ENCODE results near the gene EDN2. TPM values are rescaled to one million over a fixed set of nuclear protein-coding genes. Genes with fewer than 3 reads are reported as not detected.

EDN2 gene
- total and polyA plus RNA-seq, 9 donors, result 0.18 to 1.8 (median 0.29) TPM; not detected in 4

DNA sequence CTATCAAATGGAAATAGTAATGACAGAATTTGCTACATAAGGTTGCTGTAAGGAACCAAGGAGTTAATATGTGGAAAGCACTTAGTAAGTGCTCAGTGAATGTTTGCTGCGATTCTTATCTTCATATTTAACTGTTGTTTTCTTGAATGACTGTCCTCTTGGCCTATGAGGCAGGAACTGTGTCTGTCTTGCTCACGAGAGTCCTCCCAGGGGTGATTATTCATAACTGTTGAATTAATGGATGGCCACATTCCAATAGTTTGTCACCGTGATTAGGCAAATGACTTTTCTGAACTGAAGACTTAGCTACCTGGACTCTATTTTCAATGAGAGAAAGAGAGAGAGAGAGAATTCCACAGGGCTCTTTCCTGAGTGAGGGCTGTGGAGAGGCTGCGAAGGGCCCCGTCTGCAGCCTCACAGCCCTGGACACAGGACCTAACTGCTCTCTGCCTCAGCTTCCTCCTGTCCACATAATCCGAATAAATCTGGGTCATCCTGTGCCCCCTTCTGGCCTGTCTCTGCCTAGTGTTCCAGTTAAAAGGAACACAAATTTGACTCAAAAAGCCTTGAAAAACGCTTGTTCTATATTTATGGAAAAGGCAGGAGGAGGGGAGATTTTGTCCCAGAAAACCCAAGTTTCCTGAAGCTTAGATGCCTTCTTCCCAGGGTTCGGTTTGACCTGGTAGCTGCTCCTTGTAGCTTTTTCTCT is 8.5 kb downstream of the EDN2 start:
- no peaks in the 10 kb centered on the region for H3K9me3 ChIP-seq (replicated peaks; ENCODE audit: control insufficient read depth, low read depth, low read length)
- peaks cover 6% of the 10 kb centered on the region for H3K27me3 ChIP-seq (ENCODE audit: control insufficient read depth, insufficient read depth, low read length)
- WGBS (ENCODE audit: insufficient coverage), result 50% methylated on average over 5 of the region's 8 CpGs
- no peak overlapping the region for H3K4me3 ChIP-seq (ENCODE audit: low read length)
- peaks cover 66% of the 10 kb centered on the region for H3K4me1 ChIP-seq (ENCODE audit: control insufficient read depth, insufficient read depth, low read length)
- H3K36me3 ChIP-seq (ENCODE audit: control insufficient read depth, insufficient read depth, low read length), result no peaks in the 10 kb centered on the region
- H3K27ac ChIP-seq (ENCODE audit: low read length), result peak overlapping the region; percentile 90
- DNase-seq, result no peak

DNA sequence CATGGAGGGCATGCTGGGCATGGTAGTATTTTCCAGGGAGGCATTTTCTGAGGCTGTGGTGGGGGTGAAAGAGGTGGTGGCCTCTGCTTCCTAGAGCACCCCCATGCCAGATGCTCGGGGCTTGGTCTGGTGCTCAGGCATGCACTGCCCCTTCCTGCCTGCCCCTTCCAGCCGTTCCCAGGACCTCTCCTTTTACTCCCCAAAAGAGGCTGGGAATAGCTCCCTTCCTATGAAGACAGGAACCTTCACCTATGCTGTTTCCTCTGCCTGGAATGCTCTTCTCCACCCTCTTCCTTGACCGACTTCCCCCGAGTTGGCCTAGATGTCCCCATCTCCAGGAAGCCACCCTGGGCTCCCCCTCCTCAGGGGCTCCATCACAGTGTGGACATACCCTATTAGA is 9.1 kb downstream of the EDN2 start:
- 62% methylated on average over 2 of the region's 4 CpGs for WGBS (ENCODE audit: insufficient coverage)
- Histone ChIP-seq H3K9me3 (replicated peaks; ENCODE audit: control insufficient read depth, low read depth, low read length) (no peaks in the 10 kb centered on the region), H3K4me1 (ENCODE audit: control insufficient read depth, insufficient read depth, low read length) (peaks cover 66% of the 10 kb centered on the region), H3K27ac (ENCODE audit: low read length) (peak overlapping the region; percentile 90), H3K4me3 (ENCODE audit: low read length) (no peak overlapping the region), H3K27me3 (ENCODE audit: control insufficient read depth, insufficient read depth, low read length) (peaks cover 5% of the 10 kb centered on the region), H3K36me3 (ENCODE audit: control insufficient read depth, insufficient read depth, low read length) (no peaks in the 10 kb centered on the region)
- no peak for DNase-seq

DNA sequence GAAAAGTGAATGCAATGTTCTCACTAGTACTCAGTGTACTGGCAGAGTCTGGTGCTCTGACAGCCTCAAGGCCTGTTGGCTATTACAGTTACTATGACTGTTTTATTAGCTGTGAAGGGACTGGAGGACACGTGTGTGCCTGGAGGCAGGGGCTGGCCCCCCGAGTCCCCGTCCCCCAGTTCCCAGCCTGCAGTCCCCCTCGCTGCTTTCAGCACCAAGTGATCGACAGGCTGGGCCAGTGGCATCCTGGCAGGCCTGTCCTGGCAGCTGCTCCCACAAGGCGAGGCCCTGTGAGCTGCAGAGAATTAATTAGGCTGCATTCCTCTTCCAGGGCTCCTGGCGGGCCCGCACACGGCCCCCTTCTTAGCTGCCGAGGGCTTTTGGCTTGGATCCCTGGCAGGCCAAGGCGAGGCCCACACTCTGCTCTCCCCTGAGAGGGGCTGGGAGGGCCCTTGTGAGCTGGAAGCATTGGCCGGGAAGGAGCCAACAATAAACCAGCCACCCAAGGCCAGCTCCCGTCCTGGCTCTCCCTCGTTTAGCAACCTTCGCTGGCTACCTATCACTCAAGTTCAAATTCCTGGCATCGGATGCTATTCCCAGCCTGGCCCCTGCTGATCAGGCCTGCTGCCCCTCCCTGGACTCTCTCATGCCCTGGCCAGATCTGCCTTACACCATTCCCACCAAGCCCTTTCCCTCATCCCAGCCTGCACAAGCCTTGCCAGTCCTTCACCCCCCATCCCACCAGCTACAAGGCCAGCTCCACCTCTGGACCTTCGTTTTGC is 9.8 kb downstream of the EDN2 start:
- H3K9me3 ChIP-seq (replicated peaks; ENCODE audit: control insufficient read depth, low read depth, low read length), result no peaks in the 10 kb centered on the region
- H3K27ac ChIP-seq (ENCODE audit: low read length), result peak overlapping the region; percentile 90
- H3K36me3 ChIP-seq (ENCODE audit: control insufficient read depth, insufficient read depth, low read length), result no peaks in the 10 kb centered on the region
- peaks cover 61% of the 10 kb centered on the region for H3K4me1 ChIP-seq (ENCODE audit: control insufficient read depth, insufficient read depth, low read length)
- 20% methylated on average over 14 of the region's 17 CpGs for whole genome bisulfite sequencing (ENCODE audit: insufficient coverage)
- DNase-seq, result peak; percentile 86
- no peak overlapping the region for H3K4me3 ChIP-seq (ENCODE audit: low read length)
- H3K27me3 ChIP-seq (ENCODE audit: control insufficient read depth, insufficient read depth, low read length), result peaks cover 3% of the 10 kb centered on the region

DNA sequence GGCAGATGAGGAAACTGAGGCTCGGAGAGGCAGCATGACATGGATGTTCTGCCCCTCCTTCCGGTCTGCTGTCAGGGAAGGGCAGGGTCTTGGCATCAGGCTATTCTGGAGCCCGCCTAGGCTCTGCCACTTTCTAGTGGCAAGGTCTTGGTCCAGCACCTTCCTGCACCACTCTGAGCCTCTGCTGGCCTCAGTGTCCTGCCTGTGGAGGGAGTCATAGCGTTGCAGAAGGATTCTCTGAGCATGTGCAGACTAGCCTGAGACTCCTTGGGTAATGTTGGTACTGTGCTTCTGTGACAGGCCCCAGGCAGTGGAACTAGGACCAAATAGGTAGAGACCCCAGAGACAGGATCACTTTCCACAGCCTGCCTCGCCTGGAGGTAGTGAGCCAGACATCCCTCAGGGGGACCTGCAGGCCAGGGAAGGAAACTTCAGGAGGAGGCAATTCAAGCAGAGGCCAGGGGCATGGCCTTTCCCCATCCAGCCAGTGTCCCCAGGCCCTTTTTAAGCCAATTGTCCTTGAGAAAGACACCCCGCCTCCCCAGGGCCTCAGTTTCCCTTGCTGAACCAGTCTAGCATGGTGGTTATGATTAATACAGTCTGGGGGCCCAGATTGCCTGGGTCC is 10.6 kb downstream of the EDN2 start:
- Histone ChIP-seq H3K4me1 (ENCODE audit: control insufficient read depth, insufficient read depth, low read length) (peaks cover 52% of the 10 kb centered on the region), H3K4me3 (ENCODE audit: low read length) (no peak overlapping the region), H3K9me3 (replicated peaks; ENCODE audit: control insufficient read depth, low read depth, low read length) (no peaks in the 10 kb centered on the region), H3K27ac (ENCODE audit: low read length) (peak overlapping the region; percentile 90), H3K27me3 (ENCODE audit: control insufficient read depth, insufficient read depth, low read length) (peaks cover 3% of the 10 kb centered on the region), H3K36me3 (ENCODE audit: control insufficient read depth, insufficient read depth, low read length) (no peaks in the 10 kb centered on the region)
- WGBS (ENCODE audit: insufficient coverage), result 90% methylated on average over 5 of the region's 6 CpGs
- no peak for DNase-seq

DNA sequence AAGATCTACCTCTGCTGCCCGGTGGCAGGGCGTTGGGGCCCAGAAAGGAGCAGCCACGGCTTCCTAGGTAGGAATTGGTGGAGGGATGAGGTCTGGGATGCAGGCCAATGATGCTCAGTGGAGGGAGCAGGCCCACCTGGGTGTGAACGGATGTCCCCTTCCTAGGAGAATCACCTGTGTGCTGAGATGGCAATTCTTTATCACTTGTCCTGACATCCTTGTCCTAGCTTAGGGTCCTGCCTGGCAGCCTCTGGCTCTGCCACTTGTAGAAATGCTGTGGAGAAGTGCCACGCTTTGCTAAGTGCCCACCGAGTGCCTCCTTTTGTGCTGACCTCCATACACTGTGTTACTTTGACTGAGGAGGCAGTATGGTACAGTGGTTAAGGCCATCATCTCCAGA is 12.8 kb downstream of the EDN2 start:
- WGBS (ENCODE audit: insufficient coverage), result 67% methylated on average over 1 of the region's 6 CpGs
- no peak for DNase-seq
- Histone ChIP-seq H3K9me3 (replicated peaks; ENCODE audit: control insufficient read depth, low read depth, low read length) (no peaks in the 10 kb centered on the region), H3K4me1 (ENCODE audit: control insufficient read depth, insufficient read depth, low read length) (peaks cover 44% of the 10 kb centered on the region), H3K27me3 (ENCODE audit: control insufficient read depth, insufficient read depth, low read length) (peaks cover 6% of the 10 kb centered on the region), H3K36me3 (ENCODE audit: control insufficient read depth, insufficient read depth, low read length) (no peaks in the 10 kb centered on the region), H3K4me3 (ENCODE audit: low read length) (no peak overlapping the region), H3K27ac (ENCODE audit: low read length) (no peak overlapping the region)

DNA sequence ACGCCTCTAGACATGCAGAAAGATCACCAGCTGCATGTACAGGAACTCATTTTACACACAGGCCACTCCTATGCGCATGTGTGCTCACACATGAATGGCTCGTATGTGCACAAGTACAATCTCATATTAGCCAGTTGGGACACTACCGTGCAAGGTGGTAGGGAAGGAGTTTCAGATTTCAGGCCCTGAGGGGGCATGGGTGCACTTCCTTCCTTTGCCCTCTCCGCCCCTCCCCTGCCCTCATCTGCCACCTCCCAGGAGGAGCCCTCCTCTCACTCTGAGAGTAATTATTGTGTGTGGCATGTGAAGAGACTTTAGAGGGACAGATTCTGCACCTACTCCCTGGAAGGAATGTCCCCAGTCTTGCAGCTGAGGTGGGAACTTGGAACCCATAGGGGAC is 14.8 kb downstream of the EDN2 start:
- Histone ChIP-seq H3K36me3 (ENCODE audit: control insufficient read depth, insufficient read depth, low read length) (no peaks in the 10 kb centered on the region), H3K27me3 (ENCODE audit: control insufficient read depth, insufficient read depth, low read length) (peaks cover 6% of the 10 kb centered on the region), H3K4me1 (ENCODE audit: control insufficient read depth, insufficient read depth, low read length) (peaks cover 25% of the 10 kb centered on the region), H3K9me3 (replicated peaks; ENCODE audit: control insufficient read depth, low read depth, low read length) (no peaks in the 10 kb centered on the region), H3K4me3 (ENCODE audit: low read length) (no peak overlapping the region), H3K27ac (ENCODE audit: low read length) (no peak overlapping the region)
- DNase-seq, result no peak
- WGBS (ENCODE audit: insufficient coverage), result no CpG with 5 or more reads among the region's 5 CpGs

DNA sequence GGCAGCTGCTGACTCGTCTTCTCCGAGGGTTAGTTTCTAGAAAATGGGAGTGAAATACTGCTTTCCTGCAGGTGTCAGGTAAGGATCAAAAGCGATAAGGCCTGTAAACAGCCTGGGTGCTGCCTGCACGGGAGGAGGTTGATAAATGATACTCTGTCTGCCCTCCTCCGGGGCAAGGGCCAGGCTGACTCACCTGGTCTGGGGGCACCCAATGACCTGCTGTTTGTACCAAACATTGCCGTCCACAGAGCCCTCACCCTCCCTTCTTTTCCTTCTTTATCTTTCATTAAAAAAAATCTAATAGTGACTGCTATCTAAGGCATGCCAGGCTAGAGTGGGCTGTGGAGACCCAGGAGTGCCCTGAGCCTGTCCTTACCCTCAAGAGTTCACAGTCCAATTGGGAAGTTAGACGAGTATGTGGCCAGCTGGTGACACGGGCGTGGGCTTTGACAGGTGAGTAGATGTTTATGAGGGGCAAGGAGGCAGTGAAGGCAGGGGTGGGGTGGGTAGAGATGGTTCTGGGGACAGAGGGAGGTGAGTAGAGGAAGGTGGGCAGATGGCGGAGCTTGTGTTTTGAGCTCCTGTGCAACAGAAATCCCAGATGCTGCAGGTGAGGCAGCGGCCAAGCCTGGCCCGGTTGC is 16.2 kb downstream of the EDN2 start:
- H3K9me3 ChIP-seq (replicated peaks; ENCODE audit: control insufficient read depth, low read depth, low read length), result no peaks in the 10 kb centered on the region
- no peak overlapping the region for H3K4me3 ChIP-seq (ENCODE audit: low read length)
- H3K27me3 ChIP-seq (ENCODE audit: control insufficient read depth, insufficient read depth, low read length), result peaks cover 3% of the 10 kb centered on the region
- no peak for DNase-seq
- H3K36me3 ChIP-seq (ENCODE audit: control insufficient read depth, insufficient read depth, low read length), result no peaks in the 10 kb centered on the region
- H3K4me1 ChIP-seq (ENCODE audit: control insufficient read depth, insufficient read depth, low read length), result peaks cover 12% of the 10 kb centered on the region
- H3K27ac ChIP-seq (ENCODE audit: low read length), result no peak overlapping the region
- 75% methylated on average over 3 of the region's 12 CpGs for WGBS (ENCODE audit: insufficient coverage)

DNA sequence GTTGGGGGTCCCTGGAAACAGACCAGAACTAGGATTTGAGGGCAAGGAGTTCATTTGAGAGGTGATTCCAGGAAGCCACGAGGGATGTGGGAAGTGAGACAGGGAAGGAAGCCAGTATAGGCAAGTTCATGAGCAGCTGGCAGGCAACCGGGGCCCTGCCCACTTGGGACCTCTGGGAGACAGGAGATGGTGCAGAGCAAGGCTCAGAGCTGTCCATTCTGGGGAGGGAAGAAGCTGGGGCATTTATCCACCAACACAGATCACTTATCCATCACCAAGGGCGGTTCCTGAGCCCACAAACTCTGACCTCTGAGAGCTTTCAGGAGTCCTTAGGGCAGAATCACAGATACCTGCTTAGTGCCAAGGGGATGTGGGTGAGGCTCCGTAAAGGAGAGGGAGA is 16.8 kb downstream of the EDN2 start:
- WGBS (ENCODE audit: insufficient coverage), result 45% methylated on average over 1 of the region's 4 CpGs
- H3K9me3 ChIP-seq (replicated peaks; ENCODE audit: control insufficient read depth, low read depth, low read length), result no peaks in the 10 kb centered on the region
- no peak for DNase-seq
- no peak overlapping the region for H3K27ac ChIP-seq (ENCODE audit: low read length)
- peaks cover 12% of the 10 kb centered on the region for H3K4me1 ChIP-seq (ENCODE audit: control insufficient read depth, insufficient read depth, low read length)
- H3K36me3 ChIP-seq (ENCODE audit: control insufficient read depth, insufficient read depth, low read length), result no peaks in the 10 kb centered on the region
- H3K27me3 ChIP-seq (ENCODE audit: control insufficient read depth, insufficient read depth, low read length), result peaks cover 3% of the 10 kb centered on the region
- no peak overlapping the region for H3K4me3 ChIP-seq (ENCODE audit: low read length)

DNA sequence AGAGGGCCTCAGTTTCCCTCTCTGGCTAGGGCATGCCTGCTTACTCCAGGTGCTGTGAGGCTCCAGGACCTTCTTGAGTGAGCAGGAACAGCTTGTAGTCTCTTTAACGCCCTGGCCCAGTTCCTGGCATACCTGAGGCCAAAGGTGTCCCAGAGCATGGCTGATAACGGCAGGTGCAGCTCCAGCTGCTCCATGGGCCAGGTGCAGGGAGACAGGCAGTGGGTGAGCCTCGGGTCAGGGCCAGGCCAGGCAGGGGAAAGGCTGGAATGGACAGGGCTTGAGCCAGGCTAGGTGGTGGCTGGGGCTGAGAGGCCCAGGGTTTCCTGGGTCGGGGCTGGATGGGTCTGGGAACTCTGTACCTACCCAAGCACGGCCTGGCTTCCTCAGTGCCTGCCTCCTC is 18.3 kb downstream of the EDN2 start:
- H3K9me3 ChIP-seq (replicated peaks; ENCODE audit: control insufficient read depth, low read depth, low read length), result no peaks in the 10 kb centered on the region
- 65% methylated on average over 4 of the region's 5 CpGs for WGBS (ENCODE audit: insufficient coverage)
- no peak overlapping the region for H3K4me3 ChIP-seq (ENCODE audit: low read length)
- no peaks in the 10 kb centered on the region for H3K36me3 ChIP-seq (ENCODE audit: control insufficient read depth, insufficient read depth, low read length)
- no peak for DNase-seq
- H3K27me3 ChIP-seq (ENCODE audit: control insufficient read depth, insufficient read depth, low read length), result peaks cover 3% of the 10 kb centered on the region
- H3K27ac ChIP-seq (ENCODE audit: low read length), result no peak overlapping the region
- peaks cover 12% of the 10 kb centered on the region for H3K4me1 ChIP-seq (ENCODE audit: control insufficient read depth, insufficient read depth, low read length)

DNA sequence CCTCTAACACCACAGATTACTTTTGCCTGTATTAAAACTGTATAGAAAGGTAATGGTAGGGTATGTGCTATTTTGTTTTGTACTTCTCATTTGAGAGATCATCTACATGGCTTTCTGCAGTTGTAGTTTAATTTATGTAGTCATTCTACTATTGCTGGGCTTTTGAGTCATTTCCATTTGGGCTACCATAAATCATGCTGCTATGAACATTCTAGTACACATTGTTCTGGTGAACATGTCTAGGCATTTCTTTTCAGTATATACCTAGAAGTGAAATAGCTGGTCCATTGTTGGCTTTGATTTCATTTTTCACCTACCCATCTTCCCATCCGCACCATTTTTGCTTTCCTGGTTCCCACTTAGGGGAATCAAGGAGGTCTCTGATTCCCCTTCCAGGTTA is 18.7 kb downstream of the EDN2 start:
- no peak overlapping the region for H3K4me3 ChIP-seq (ENCODE audit: low read length)
- H3K27ac ChIP-seq (ENCODE audit: low read length), result no peak overlapping the region
- peaks cover 12% of the 10 kb centered on the region for H3K4me1 ChIP-seq (ENCODE audit: control insufficient read depth, insufficient read depth, low read length)
- peaks cover 3% of the 10 kb centered on the region for H3K27me3 ChIP-seq (ENCODE audit: control insufficient read depth, insufficient read depth, low read length)
- WGBS (ENCODE audit: insufficient coverage), result 100% methylated on average over 1 of the region's 1 CpG
- no peaks in the 10 kb centered on the region for H3K9me3 ChIP-seq (replicated peaks; ENCODE audit: control insufficient read depth, low read depth, low read length)
- DNase-seq, result no peak
- H3K36me3 ChIP-seq (ENCODE audit: control insufficient read depth, insufficient read depth, low read length), result no peaks in the 10 kb centered on the region
